ENCODE data around the gene ST3GAL2.

GRCh38 chr16:70390774-70391173 lies 48.1 kb downstream of the ST3GAL2 start:
- TF ChIP-seq, protein P1, sequence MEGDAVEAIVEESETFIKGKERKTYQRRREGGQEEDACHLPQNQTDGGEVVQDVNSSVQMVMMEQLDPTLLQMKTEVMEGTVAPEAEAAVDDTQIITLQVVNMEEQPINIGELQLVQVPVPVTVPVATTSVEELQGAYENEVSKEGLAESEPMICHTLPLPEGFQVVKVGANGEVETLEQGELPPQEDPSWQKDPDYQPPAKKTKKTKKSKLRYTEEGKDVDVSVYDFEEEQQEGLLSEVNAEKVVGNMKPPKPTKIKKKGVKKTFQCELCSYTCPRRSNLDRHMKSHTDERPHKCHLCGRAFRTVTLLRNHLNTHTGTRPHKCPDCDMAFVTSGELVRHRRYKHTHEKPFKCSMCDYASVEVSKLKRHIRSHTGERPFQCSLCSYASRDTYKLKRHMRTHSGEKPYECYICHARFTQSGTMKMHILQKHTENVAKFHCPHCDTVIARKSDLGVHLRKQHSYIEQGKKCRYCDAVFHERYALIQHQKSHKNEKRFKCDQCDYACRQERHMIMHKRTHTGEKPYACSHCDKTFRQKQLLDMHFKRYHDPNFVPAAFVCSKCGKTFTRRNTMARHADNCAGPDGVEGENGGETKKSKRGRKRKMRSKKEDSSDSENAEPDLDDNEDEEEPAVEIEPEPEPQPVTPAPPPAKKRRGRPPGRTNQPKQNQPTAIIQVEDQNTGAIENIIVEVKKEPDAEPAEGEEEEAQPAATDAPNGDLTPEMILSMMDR (conservative IDR thresholded peaks at IDR 0.05; ENCODE audit: low read depth, low read length): no peak
- TF ChIP-seq CEBPB (IDR thresholded peaks at IDR 0.05; ENCODE audit: low read depth, low read length): no peak
- no peak for TF ChIP-seq POLR2A (IDR thresholded peaks at IDR 0.05; ENCODE audit: low read depth, low read length)

All from IMR-90 (cell line).